Thyroid gland (tissue), 4 donors: Measurements from ENCODE around the gene TTK. TPM values are rescaled to one million over a fixed set of nuclear protein-coding genes. Genes with fewer than 3 reads are reported as not detected.

ENCODE experiments used
- DNase-seq, 2 donors: peaks; one replicate each; pipeline ENCODE4 v3.0.0-alpha.2; 2019
- H3K27ac ChIP-seq, 3 donors: fragments of 200-600 bp; sonication (generic); 1 replicate in 2 of 3; 2 replicates in 1 of 3; pipeline ENCODE4 v1.5.1; 2016 to 2019; ENCODE audit warnings: mild to moderate bottlenecking in 1 of 3, moderate library complexity in 1 of 3
- H3K27me3 ChIP-seq: fragments of 200-600 bp; sonication (generic); one replicate; pipeline ENCODE4 v1.5.1; 2019
- H3K36me3 ChIP-seq, 2 donors: fragments of 200-600 bp; sonication (generic); one replicate each; pipeline ENCODE4 v1.5.1; 2016 to 2019
- H3K4me1 ChIP-seq, 2 donors: fragments of 200-600 bp; sonication (generic); one replicate each; pipeline ENCODE4 v1.5.1; 2017 to 2019
- H3K4me3 ChIP-seq, 3 donors: fragments of 200-600 bp; sonication (generic); replicated peaks in 1 of 3; 1 replicate in 2 of 3; 2 replicates in 1 of 3; pipeline ENCODE4 v1.5.1; 2016; ENCODE audit warnings: mild to moderate bottlenecking in 1 of 3
- H3K9me3 ChIP-seq: fragments of 200-600 bp; sonication (generic); one replicate; pipeline ENCODE4 v1.5.1; 2017
- CTCF ChIP-seq, 6 experiments: fragments of 200-600 bp in 3 of 6; fragments of 450-650 bp in 3 of 6; sonication (generic) in 3 of 6; IDR thresholded peaks; one replicate each; pipeline ENCODE4 v1.5.1; 2016 to 2019; ENCODE audit warnings: antibody characterized with exemption in 6 of 6, mild to moderate bottlenecking in 2 of 6, inconsistent platforms in 1 of 6, moderate library complexity in 1 of 6
- POLR2A ChIP-seq, 2 donors: fragments of 450-650 bp; IDR thresholded peaks; one replicate each; pipeline ENCODE4 v1.6.1; 2017; ENCODE audit warnings: antibody characterized with exemption in 2 of 2, mild to moderate bottlenecking in 2 of 2, moderate library complexity in 1 of 2
- WGBS, 2 donors: methylation state at CpG; one replicate each; pipeline ENCODE4 v1.1.5; 2017; 5-methylcytosine and 5-hydroxymethylcytosine counted together
- intact Hi-C: fragments of 100-400 bp; cut with DNase I; formaldehyde crosslinking; loops from one replicate; pipeline ENCODE4 v1.15.1; 2023
- total RNA-seq, 4 donors: library from RNA; depleted of rRNA; stranded (reverse); fragments of >200 nt; gene quantifications; one replicate each; pipeline ENCODE4 v1.2.3, GENCODE V29; 2016

TTK gene
- total RNA-seq, result 1 to 10 TPM in 1 of 4 donors, under 1 TPM in 2, not detected in 1; 0.33 to 1.9 (median 0.81) TPM

GRCh38 chr6:80004173-80005072 is at the start of gene TTK:
TTK (plus strand) TSS chr6:80004649; CDS start chr6:80005844, 1,195 bp downstream.
- Histone ChIP-seq H3K9me3 (no peaks in the 10 kb centered on the region), H3K27ac (peak within 1 kb of the TSS; percentile 75 to 81 (median 81)), H3K4me3 (peak within 1 kb of the TSS; percentile 22 to 54 (median 37)), H3K27me3 (no peaks in the 10 kb centered on the region), H3K4me1 (peaks cover 0 to 6% of the 10 kb centered on the region in 2 donors), H3K36me3 (no peaks in the 10 kb centered on the region)
- WGBS, 2 donors, result 1 to 2% methylated on average over 39 to 56 of the region's 56 CpGs
- intact Hi-C loops, result no loop called here
- TF ChIP-seq CTCF (IDR thresholded peaks at IDR 0.05), result no peak
- peak in 1 of 2 donors; percentile 80 for TF ChIP-seq POLR2A (IDR thresholded peaks at IDR 0.05)
- peak; percentile 95 for DNase-seq

GRCh38 chr6:79954849-79955248 is 49.6 kb upstream of the TTK start:
- Histone ChIP-seq H3K27ac (no peak overlapping the region), H3K36me3 (no peaks in the 10 kb centered on the region), H3K27me3 (no peaks in the 10 kb centered on the region), H3K4me3 (no peak overlapping the region), H3K4me1 (no peaks in the 10 kb centered on the region), H3K9me3 (no peaks in the 10 kb centered on the region)
- TF ChIP-seq CTCF (IDR thresholded peaks at IDR 0.05) (no peak), POLR2A (IDR thresholded peaks at IDR 0.05) (no peak)
- DNase-seq, result no peak
- intact Hi-C loops, result no loop called here

GRCh38 chr6:79964607-79965081 is 39.8 kb upstream of the TTK start:
- Histone ChIP-seq H3K27ac (no peak overlapping the region), H3K27me3 (no peaks in the 10 kb centered on the region), H3K4me3 (no peak overlapping the region), H3K36me3 (no peaks in the 10 kb centered on the region), H3K9me3 (no peaks in the 10 kb centered on the region), H3K4me1 (no peaks in the 10 kb centered on the region)
- TF ChIP-seq CTCF (IDR thresholded peaks at IDR 0.05), result no peak
- no peak for TF ChIP-seq POLR2A (IDR thresholded peaks at IDR 0.05)
- WGBS, 2 donors, result 87 to 90% methylated on average over 3 of the region's 3 CpGs
- DNase-seq, result no peak
- intact Hi-C loops, result no loop called here

- TF ChIP-seq POLR2A (IDR thresholded peaks at IDR 0.05), result no peak
- TF ChIP-seq CTCF (IDR thresholded peaks at IDR 0.05), result no peak
- Histone ChIP-seq H3K9me3 (no peaks in the 10 kb centered on the region), H3K27me3 (no peaks in the 10 kb centered on the region), H3K27ac (no peak overlapping the region), H3K36me3 (no peaks in the 10 kb centered on the region), H3K4me3 (no peak overlapping the region), H3K4me1 (no peaks in the 10 kb centered on the region)
- DNase-seq, result no peak
- intact Hi-C loops, result no loop called here
These were observed 37.3 kb upstream of the TTK start for GRCh38 chr6:79967178-79967577.

- no peaks in the 10 kb centered on the region for H3K9me3 ChIP-seq
- no peak for DNase-seq
- no peaks in the 10 kb centered on the region for H3K4me1 ChIP-seq
- no peak overlapping the region for H3K27ac ChIP-seq
- H3K36me3 ChIP-seq, result no peaks in the 10 kb centered on the region
- intact Hi-C loops, result no loop called here
- 89 to 90% methylated on average over 5 of the region's 5 CpGs for WGBS, 2 donors
- TF ChIP-seq POLR2A (IDR thresholded peaks at IDR 0.05) (no peak), CTCF (IDR thresholded peaks at IDR 0.05) (no peak)
- H3K4me3 ChIP-seq, result no peak overlapping the region
- no peaks in the 10 kb centered on the region for H3K27me3 ChIP-seq
These were observed 34.7 kb upstream of the TTK start for GRCh38 chr6:79969784-79970183.
